H1 (cell line): ENCODE data around the gene SIK1. TPM values are rescaled to one million over a fixed set of nuclear protein-coding genes. Genes with fewer than 3 reads are reported as not detected.
A peak's percentile ranks its signal among the peaks of the same experiment; 100 is the strongest.

ENCODE experiments used
- CTCF ChIA-PET: fragments of 300-600 bp; sonication (Branson Sonifier 250); formaldehyde crosslinking; loops from one replicate; lab custom pipeline; 2021; ENCODE audit not compliant: partially characterized antibody; lab: Charles Lee
- POLR2A ChIA-PET: fragments of 300-600 bp; sonication (Branson Sonifier 250); formaldehyde crosslinking; loops from one replicate; lab custom pipeline; 2021; ENCODE audit warnings: inconsistent platforms; ENCODE audit not compliant: partially characterized antibody; lab: Charles Lee
- DNase-seq, 2 experiments: peaks; one replicate each; pipeline versions ENCODE4 v3.0.0 to v3.0.0-alpha.2; 2010 to 2022; ENCODE audit warnings: low spot score in 2 of 2, low read depth in 1 of 2, mixed read lengths in 1 of 2
- FAIRE-seq: peaks from 2 replicates; lab custom pipeline; 2011; peaks lifted over from hg19 to GRCh38; lab: Jason Lieb, UNC
- H2AFZ ChIP-seq: 2 replicates; pipeline ENCODE4 v1.8.1; 2012; ENCODE audit warnings: low read length, inconsistent platforms
- H2AK5ac ChIP-seq: 2 replicates; pipeline ENCODE4 v1.6.1; 2013; ENCODE audit warnings: low read depth, low read length
- H2BK120ac ChIP-seq: replicated peaks from 2 replicates; pipeline ENCODE3; 2013; ENCODE audit warnings: low read depth, low read length, inconsistent platforms
- H2BK12ac ChIP-seq: 2 replicates; pipeline ENCODE4 v1.6.1; 2013; ENCODE audit warnings: low read depth, low read length
- H2BK15ac ChIP-seq: 2 replicates; pipeline ENCODE4 v1.6.1; 2013; ENCODE audit warnings: low read length
- H2BK20ac ChIP-seq: 2 replicates; pipeline ENCODE4 v1.6.1; 2013; ENCODE audit warnings: low read length
- H2BK5ac ChIP-seq: 2 replicates; pipeline ENCODE4 v1.6.1; 2013; ENCODE audit warnings: low read depth, low read length
- H3K14ac ChIP-seq: 2 replicates; pipeline ENCODE4 v1.6.1; 2013; ENCODE audit warnings: inconsistent platforms; ENCODE audit not compliant: insufficient read length
- H3K18ac ChIP-seq: 2 replicates; pipeline ENCODE4 v1.6.1; 2013; ENCODE audit warnings: low read length; ENCODE audit errors: extremely low read depth
- H3K23ac ChIP-seq: 2 replicates; pipeline ENCODE4 v1.6.1; 2013; ENCODE audit warnings: inconsistent platforms; ENCODE audit not compliant: insufficient read length
- H3K23me2 ChIP-seq: 2 replicates; pipeline ENCODE4 v1.6.1; 2013; ENCODE audit warnings: low read depth, low read length
- H3K27ac ChIP-seq: 2 replicates; pipeline ENCODE4 v1.6.1; 2011; ENCODE audit warnings: low read depth, low read length, inconsistent platforms
- H3K27me3 ChIP-seq, 4 experiments: replicated peaks in 1 of 4; 1 replicate in 1 of 4; 2 replicates in 3 of 4; pipeline versions ENCODE4 v1.6.1 to v1.8.1; 2011 to 2013; ENCODE audit warnings: low read length in 3 of 4, mild to moderate bottlenecking in 3 of 4, inconsistent platforms in 2 of 4, mixed read lengths in 2 of 4, moderate library complexity in 1 of 4; ENCODE audit not compliant: control insufficient read depth in 3 of 4, insufficient read depth in 3 of 4; ENCODE audit errors: extremely low read depth in 1 of 4
- H3K36me3 ChIP-seq, 4 experiments: 2 replicates each; pipeline versions ENCODE4 v1.6.1 to v1.8.1; 2011 to 2013; ENCODE audit warnings: mild to moderate bottlenecking in 4 of 4, low read length in 3 of 4, moderate library complexity in 2 of 4, control low read depth in 1 of 4, inconsistent platforms in 1 of 4; ENCODE audit not compliant: insufficient read depth in 4 of 4, control insufficient read depth in 2 of 4
- H3K4ac ChIP-seq: replicated peaks from 2 replicates; pipeline ENCODE3; 2013; ENCODE audit warnings: low read length, low read depth, mixed read lengths, inconsistent platforms; ENCODE audit not compliant: insufficient read length
- H3K4me1 ChIP-seq, 4 experiments: replicated peaks in 1 of 4; 1 replicate in 1 of 4; 2 replicates in 3 of 4; pipeline versions ENCODE4 v1.6.1 to v1.8.1; 2011 to 2013; ENCODE audit warnings: low read length in 3 of 4, inconsistent platforms in 2 of 4, mixed read lengths in 1 of 4; ENCODE audit not compliant: insufficient read depth in 4 of 4, control insufficient read depth in 3 of 4
- H3K4me2 ChIP-seq, 2 experiments: 2 replicates each; pipeline versions ENCODE4 v1.6.1 to v1.8.1; 2011 to 2013; ENCODE audit warnings: low read depth in 2 of 2, low read length in 2 of 2, control low read depth in 1 of 2, inconsistent platforms in 1 of 2, mild to moderate bottlenecking in 1 of 2; ENCODE audit not compliant: insufficient read depth in 1 of 2
- H3K4me3 ChIP-seq, 4 experiments: fragments of 200-600, 300-600 bp in 1 of 4; sonication (generic), shearing (Covaris generic), sonication (Bioruptor Twin) in 1 of 4; 2 replicates each; pipeline versions ENCODE4 v1.5.1 to v1.8.1; 2011 to 2016; ENCODE audit warnings: low read length in 4 of 4, low read depth in 3 of 4, control low read depth in 2 of 4, inconsistent platforms in 2 of 4, mild to moderate bottlenecking in 2 of 4, mixed read lengths in 1 of 4, moderate library complexity in 1 of 4; ENCODE audit not compliant: insufficient read depth in 2 of 4; ENCODE audit errors: extremely low read depth in 1 of 4
- H3K56ac ChIP-seq: replicated peaks from 2 replicates; pipeline ENCODE3; 2013; ENCODE audit warnings: low read depth, mild to moderate bottlenecking, mixed read lengths, low read length, inconsistent platforms; ENCODE audit not compliant: insufficient read length
- H3K79me1 ChIP-seq: 2 replicates; pipeline ENCODE4 v1.6.1; 2013; ENCODE audit warnings: low read depth, low read length, control low read depth
- H3K79me2 ChIP-seq, 2 experiments: 2 replicates each; pipeline versions ENCODE4 v1.6.1 to v1.8.1; 2012 to 2013; ENCODE audit warnings: low read length in 2 of 2, mild to moderate bottlenecking in 2 of 2, inconsistent platforms in 1 of 2; ENCODE audit not compliant: insufficient read depth in 2 of 2, control insufficient read depth in 1 of 2
- H3K9ac ChIP-seq, 4 experiments: replicated peaks in 1 of 4; 1 replicate in 1 of 4; 2 replicates in 3 of 4; pipeline versions ENCODE4 v1.6.1 to v1.8.1; 2011 to 2013; ENCODE audit warnings: low read depth in 3 of 4, low read length in 3 of 4, control low read depth in 2 of 4, mild to moderate bottlenecking in 2 of 4, moderate library complexity in 2 of 4, inconsistent platforms in 1 of 4; ENCODE audit errors: extremely low read depth in 1 of 4
- H3K9me3 ChIP-seq, 2 experiments: 2 replicates each; pipeline versions ENCODE4 v1.6.1 to v1.8.1; 2012 to 2013; ENCODE audit warnings: mild to moderate bottlenecking in 2 of 2, moderate library complexity in 2 of 2, control low read depth in 1 of 2, inconsistent platforms in 1 of 2, low read depth in 1 of 2, low read length in 1 of 2, mixed read lengths in 1 of 2; ENCODE audit not compliant: insufficient read depth in 2 of 2
- H4K20me1 ChIP-seq, 2 experiments: replicated peaks in 1 of 2; 2 replicates each; pipeline versions ENCODE3 to v1.8.1; 2011 to 2013; ENCODE audit warnings: inconsistent platforms in 2 of 2, low read length in 2 of 2, mild to moderate bottlenecking in 1 of 2; ENCODE audit not compliant: insufficient read depth in 2 of 2, control insufficient read depth in 1 of 2
- H4K5ac ChIP-seq: 2 replicates; pipeline ENCODE4 v1.6.1; 2013; ENCODE audit warnings: low read length, low read depth, mixed read lengths, inconsistent platforms; ENCODE audit not compliant: insufficient read length
- H4K8ac ChIP-seq: 2 replicates; pipeline ENCODE4 v1.8.0; 2013; ENCODE audit warnings: mild to moderate bottlenecking, moderate library complexity, low read length, inconsistent platforms; ENCODE audit not compliant: insufficient read depth; ENCODE audit errors: extremely low read depth
- H4K91ac ChIP-seq: replicated peaks from 2 replicates; pipeline ENCODE3; 2013; ENCODE audit warnings: low read length, mixed read lengths, inconsistent platforms; ENCODE audit not compliant: insufficient read length
- PHF8 ChIP-seq: fragments of 200-600 bp; sonication (generic); conservative IDR thresholded peaks from 2 replicates; pipeline ENCODE4 v1.7.1; 2012; ENCODE audit warnings: low read depth, mild to moderate bottlenecking, inconsistent platforms, low read length, moderate library complexity
- SP4 ChIP-seq: IDR thresholded peaks from 2 replicates; pipeline ENCODE4 v1.6.1; 2012; ENCODE audit warnings: low read length, inconsistent platforms
- TAF1 ChIP-seq: IDR thresholded peaks from 2 replicates; pipeline ENCODE4 v1.6.1; 2011; ENCODE audit warnings: mild to moderate bottlenecking, low read depth, low read length
- TAF7 ChIP-seq: optimal IDR thresholded peaks from 2 replicates; pipeline ENCODE3; 2011; ENCODE audit warnings: low read depth, mild to moderate bottlenecking, inconsistent platforms, low read length, moderate library complexity, borderline replicate concordance
- TCF12 ChIP-seq: IDR thresholded peaks from 2 replicates; pipeline ENCODE4 v1.6.1; 2011; ENCODE audit warnings: low read depth, mild to moderate bottlenecking, low read length
- WGBS, 2 experiments: shearing (Covaris generic) in 1 of 2; methylation state at CpG; one replicate each; pipeline versions ENCODE4 v1.1.6 to v1.1.7; 2013 to 2015; ENCODE audit warnings: low lambda C conversion rate in 2 of 2, mixed read lengths in 2 of 2, inconsistent platforms in 1 of 2, low coverage in 1 of 2, missing lambda C conversion rate in 1 of 2; ENCODE audit not compliant: insufficient replicate concordance in 2 of 2, insufficient coverage in 1 of 2, insufficient read length in 1 of 2; ENCODE audit errors: extremely low coverage in 1 of 2, missing lambda C conversion rate in 1 of 2; 5-methylcytosine and 5-hydroxymethylcytosine counted together
- polyA plus RNA-seq, 7 experiments: library from polyadenylated mRNA; depleted of rRNA in 3 of 7; stranded (reverse) in 5 of 7; unstranded in 2 of 7; fragments of >200 nt in 5 of 7; fragments of 200-250 nt in 2 of 7; gene quantifications; 1 replicate in 5 of 7; 2 replicates in 1 of 7; 4 replicates in 1 of 7; pipeline versions ENCODE4 v1.2.1 to v1.2.3, GENCODE V29; 2011 to 2013; ENCODE audit warnings: missing spikeins in 2 of 7, mixed read lengths in 2 of 7
- total RNA-seq: library from RNA; stranded (reverse); fragmentation: NEBNext Ultra II Directional; extraction: Animal tissue kit (Norgen Biotek cat#: 25700); gene quantifications from 2 replicates; pipeline ENCODE4 v1.2.1, GENCODE V29; 2021

SIK1 gene
- total and polyA plus RNA-seq, 2 of the 8 experiments (the other 6 are each of a cell fraction or from before 2014, with no cell fraction given): 1.5 to 6.7 TPM

DNA sequence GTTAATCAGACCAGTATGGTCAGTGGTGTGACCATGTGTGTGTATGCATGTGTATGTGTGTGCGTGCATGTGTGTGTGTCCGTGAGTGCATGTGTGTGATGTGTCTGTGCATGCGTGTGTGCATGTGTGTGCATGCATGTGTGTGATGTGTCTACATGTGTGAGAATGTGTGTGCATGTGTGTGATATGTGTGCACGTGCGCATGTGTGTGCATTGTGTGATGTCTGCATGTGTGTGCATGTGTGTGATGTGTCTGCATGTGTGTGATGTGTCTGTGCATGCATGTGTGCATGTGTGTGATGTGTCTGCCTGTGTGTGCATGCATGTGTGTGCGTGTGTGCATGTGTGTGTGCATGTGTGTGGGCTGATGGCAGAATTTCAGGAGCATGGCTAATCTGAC, 58.2 kb downstream of the SIK1 start:
- H3K4ac ChIP-seq: no peak overlapping the region
- H3K14ac ChIP-seq: no peak overlapping the region
- no peaks in the 10 kb centered on the region for H3K9me3 ChIP-seq
- no peak overlapping the region for H2BK20ac ChIP-seq
- WGBS, 2 experiments: 89% methylated on average over 6 of the region's 6 CpGs; no CpG with 5 or more reads in 1 of the 2 experiments
- peak overlapping the region; percentile 41 for H2BK5ac ChIP-seq
- H3K23ac ChIP-seq: no peak overlapping the region
- no peaks in the 10 kb centered on the region for H3K27me3 ChIP-seq
- peaks cover 0 to 3% of the 10 kb centered on the region in 2 experiments for H4K20me1 ChIP-seq
- H3K4me3 ChIP-seq: no peak overlapping the region
- no peaks in the 10 kb centered on the region for H3K79me2 ChIP-seq
- H3K56ac ChIP-seq: no peak overlapping the region
- 0 out of 2 replicates have a peak overlapping the region, but pooled peaks have one; percentile 25 for H2AK5ac ChIP-seq
- H3K23me2 ChIP-seq: peaks cover 3% of the 10 kb centered on the region; the same call in 1 of the 2 replicates
- no peak overlapping the region for H4K8ac ChIP-seq
- H3K36me3 ChIP-seq: no peaks in the 10 kb centered on the region
- H3K18ac ChIP-seq: no peak overlapping the region
- DNase-seq (no peak), FAIRE-seq (no peak)
- H2AFZ ChIP-seq: no peak overlapping the region
- ChIA-PET POLR2A (no interaction called here), CTCF (no interaction called here)
- peak overlapping the region; percentile 76 for H4K91ac ChIP-seq
- no peak overlapping the region for H2BK120ac ChIP-seq
- no peak overlapping the region for H4K5ac ChIP-seq
- H3K4me2 ChIP-seq: no peak overlapping the region
- no peaks in the 10 kb centered on the region for H3K79me1 ChIP-seq
- peaks cover 0 to 4% (median 3%) of the 10 kb centered on the region in 4 experiments; a peak in 4 of 7 replicates for H3K4me1 ChIP-seq
- peak overlapping the region in 1 of 4 experiments; percentile 44; a peak in 1 of 7 replicates for H3K9ac ChIP-seq
- H2BK15ac ChIP-seq: no peak overlapping the region
- no peak overlapping the region for H3K27ac ChIP-seq
- H2BK12ac ChIP-seq: peak overlapping the region; percentile 85; the same call in 1 of the 2 replicates
- TF ChIP-seq TCF12 (no peak), TAF7 (no peak), SP4 (no peak), TAF1 (no peak), PHF8 (no peak)
